GM19468 (cell line): ENCODE results near the gene OR5AC2.
A peak's percentile ranks its signal among the peaks of the same experiment; 100 is the strongest.

ENCODE experiments used
- ATAC-seq: cut with Tn5 transposase; IDR thresholded peaks from one replicate; pipeline ENCODE4 v1.9.1; 2021; ENCODE audit warnings: mild to moderate bottlenecking, moderate library complexity, moderate number of reproducible peaks; ENCODE audit not compliant: unreplicated experiment; ENCODE audit errors: extremely low read depth

The OR5AC2 gene, protein sequence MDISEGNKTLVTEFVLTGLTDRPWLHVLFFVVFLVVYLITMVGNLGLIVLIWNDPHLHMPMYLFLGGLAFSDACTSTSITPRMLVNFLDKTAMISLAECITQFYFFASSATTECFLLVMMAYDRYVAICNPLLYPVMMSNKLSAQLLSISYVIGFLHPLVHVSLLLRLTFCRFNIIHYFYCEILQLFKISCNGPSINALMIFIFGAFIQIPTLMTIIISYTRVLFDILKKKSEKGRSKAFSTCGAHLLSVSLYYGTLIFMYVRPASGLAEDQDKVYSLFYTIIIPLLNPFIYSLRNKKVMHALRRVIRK

GRCh38 chr3:98086873-98087272 is at the start of gene OR5AC2:
Gene OR5AC2 (plus strand): TSS chr3:98087173. CDS start chr3:98087173, 0 bp downstream.
- ATAC-seq = no peak

DNA sequence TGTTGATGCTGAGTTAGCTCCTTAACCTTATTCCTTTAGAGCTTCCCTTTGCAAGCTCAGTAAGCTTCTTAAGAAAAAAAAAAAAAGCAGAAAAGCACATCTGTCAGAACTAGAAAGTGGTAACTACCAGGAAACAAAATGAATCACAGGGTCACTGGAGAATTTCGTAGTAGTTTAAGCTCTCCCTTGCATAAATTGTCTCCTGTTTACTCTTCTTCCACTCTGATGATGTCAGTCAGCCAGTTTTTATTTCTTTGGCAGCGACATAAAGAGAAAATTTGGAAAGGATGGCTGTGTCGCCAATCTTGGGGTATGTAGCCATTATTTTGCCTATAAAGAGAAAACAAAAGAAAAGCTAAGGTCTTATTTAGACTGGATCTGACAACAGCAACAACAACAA is 48.7 kb upstream of the OR5AC2 start:
- ATAC-seq = no peak

- no peak for ATAC-seq
Measured at GRCh38 chr3:98038876-98039275, 48.1 kb upstream of the OR5AC2 start.

- peak; percentile 66 for ATAC-seq
Measured at GRCh38 chr3:98039322-98040024, 47.5 kb upstream of the OR5AC2 start.

DNA sequence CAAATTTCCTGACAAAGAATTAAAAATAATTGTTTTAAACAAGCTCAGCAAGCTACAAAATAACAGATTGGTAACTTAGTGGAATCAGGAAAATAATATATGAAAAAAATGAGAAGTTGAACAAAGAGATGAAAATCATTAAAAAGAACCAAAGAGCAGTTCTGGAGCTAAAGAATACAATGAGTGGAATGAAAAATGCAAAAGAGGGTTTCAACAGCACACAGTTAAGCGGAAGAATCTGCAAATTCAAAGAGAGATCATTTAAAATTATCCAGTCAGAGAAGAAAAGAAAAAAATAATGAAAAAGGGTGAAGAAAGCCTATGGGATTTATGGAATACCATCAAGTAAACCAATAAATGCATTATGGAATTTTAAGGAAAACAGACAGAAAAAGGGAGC is 45.6 kb upstream of the OR5AC2 start:
- ATAC-seq = no peak

GRCh38 chr3:98048586-98048985 is 38.4 kb upstream of the OR5AC2 start:
- ATAC-seq = no peak

GRCh38 chr3:98049271-98049670 is 37.7 kb upstream of the OR5AC2 start:
- ATAC-seq = no peak

GRCh38 chr3:98056035-98056434 is 30.9 kb upstream of the OR5AC2 start:
- no peak for ATAC-seq

DNA sequence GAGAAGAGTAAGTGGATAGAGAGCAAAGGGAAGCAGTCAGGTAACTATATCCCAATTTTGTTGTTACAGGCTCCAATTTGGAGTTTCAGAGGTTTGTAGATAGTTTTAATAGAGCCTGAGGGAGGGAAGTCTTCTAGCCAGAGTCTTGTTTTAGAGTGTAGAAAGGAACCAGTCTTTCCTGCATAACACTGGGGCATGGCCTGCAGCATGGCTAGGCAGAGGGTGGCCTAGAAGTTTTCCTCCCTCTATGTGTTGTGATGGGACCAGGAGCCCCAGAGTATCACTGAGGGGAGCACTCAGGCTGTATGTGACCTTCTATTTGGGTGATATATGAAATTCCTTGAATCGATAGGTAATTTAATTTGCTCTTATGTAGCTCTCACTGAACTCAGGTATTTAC is 29.3 kb upstream of the OR5AC2 start:
- ATAC-seq = no peak

GRCh38 chr3:98058244-98058960 is 28.6 kb upstream of the OR5AC2 start:
- no peak for ATAC-seq

GRCh38 chr3:98068824-98069223 is 18.1 kb upstream of the OR5AC2 start:
- no peak for ATAC-seq

GRCh38 chr3:98070840-98071239 is 16.1 kb upstream of the OR5AC2 start:
- no peak for ATAC-seq

- no peak for ATAC-seq
Measured at GRCh38 chr3:98073486-98073885, 13.5 kb upstream of the OR5AC2 start.

GRCh38 chr3:98095882-98096281 is 8.9 kb downstream of the OR5AC2 start:
- ATAC-seq = no peak

DNA sequence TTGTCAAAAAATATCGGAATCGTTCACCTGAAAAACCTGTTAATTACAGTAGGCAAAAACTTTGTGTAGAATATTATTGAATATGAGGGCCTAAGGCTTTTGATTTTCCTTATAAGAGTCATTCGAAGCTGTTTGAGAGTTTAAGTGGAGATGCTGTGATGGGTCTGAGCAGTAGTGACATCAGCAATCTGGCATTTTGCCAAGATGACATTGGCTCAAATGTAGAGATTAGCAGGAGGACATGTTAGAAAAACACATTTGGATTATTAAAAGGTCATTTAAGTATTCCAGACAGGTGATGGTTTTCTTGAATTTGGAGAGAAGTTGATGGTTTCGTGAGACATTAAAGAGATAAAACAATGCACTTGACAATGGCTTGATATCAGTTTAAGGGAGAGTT is 12.9 kb downstream of the OR5AC2 start:
- no peak for ATAC-seq

- ATAC-seq = no peak
Measured at GRCh38 chr3:98108162-98108561, 21.2 kb downstream of the OR5AC2 start.

- no peak for ATAC-seq
Measured at GRCh38 chr3:98109807-98110549, 23.0 kb downstream of the OR5AC2 start.

- no peak for ATAC-seq
Measured at GRCh38 chr3:98110550-98110908, 23.6 kb downstream of the OR5AC2 start.

DNA sequence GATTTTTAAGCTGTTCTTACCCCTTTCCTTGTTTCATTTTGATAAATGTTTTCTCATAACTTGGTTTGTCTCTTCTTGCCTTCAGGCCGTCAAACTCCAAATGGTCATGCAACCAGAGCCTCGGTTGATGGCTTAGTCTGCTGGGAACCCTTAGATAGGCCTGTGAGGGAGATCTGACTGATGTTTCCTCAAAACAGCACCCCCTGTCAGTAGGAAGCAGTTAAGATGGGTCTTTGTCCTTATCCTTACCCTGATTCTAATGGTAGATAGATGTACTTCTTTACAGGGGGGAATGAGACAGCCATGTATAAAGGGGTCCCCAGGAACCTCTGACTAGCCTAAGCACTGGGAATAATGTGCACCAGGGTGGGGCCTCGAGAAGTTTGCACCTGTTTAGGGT is 27.3 kb downstream of the OR5AC2 start:
- no peak for ATAC-seq

DNA sequence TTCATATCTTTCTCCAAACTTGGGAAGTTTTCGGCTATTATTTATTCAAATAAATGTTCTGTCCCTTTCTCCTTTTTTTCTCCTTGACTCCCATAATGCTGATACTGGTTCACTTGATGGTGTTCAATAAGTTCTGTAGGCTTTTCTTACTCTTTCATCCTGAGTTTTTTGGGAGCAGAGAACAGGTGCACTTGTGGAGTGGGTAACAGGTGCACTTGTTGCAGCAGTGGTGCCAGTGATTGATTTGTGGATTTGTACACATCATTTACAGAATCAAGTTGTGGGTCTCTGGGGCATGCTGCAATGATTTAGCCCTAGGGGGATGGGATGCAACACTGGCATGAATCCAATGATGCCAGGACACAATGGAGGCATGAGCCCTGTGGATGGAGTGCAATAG is 28.7 kb downstream of the OR5AC2 start:
- ATAC-seq = no peak

DNA sequence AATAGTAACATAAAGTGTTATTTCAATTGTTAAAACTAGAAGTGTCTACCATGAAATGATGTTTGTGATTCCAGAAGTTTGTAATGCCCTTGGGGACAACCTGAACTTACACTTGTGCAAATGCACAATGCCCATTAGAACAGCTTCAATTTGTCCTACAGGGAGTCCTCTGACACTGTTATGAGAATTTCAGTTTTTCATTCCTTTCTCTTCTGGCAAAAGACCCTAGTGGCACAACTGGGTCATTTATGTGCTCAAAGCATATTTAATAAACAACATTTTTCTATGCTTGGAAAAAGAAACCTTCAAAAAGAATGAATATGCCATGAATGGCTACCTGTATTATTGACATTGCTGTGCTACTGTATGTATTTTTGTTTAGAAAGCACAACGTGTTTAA is 43.4 kb downstream of the OR5AC2 start, which contains the start of gene OR5H1:
OR5H1 (plus strand) TSS at position 301 of the 400 bp plus-strand sequence. CDS start 1,977 bp downstream, outside the sequence.
- ATAC-seq = no peak
